Endodermal cell (in vitro differentiated cells): ENCODE measurements around the gene MAS1. TPM values are rescaled to one million over a fixed set of nuclear protein-coding genes. Genes with fewer than 3 reads are reported as not detected.

Experiments
- DNase-seq: peaks from one replicate; pipeline ENCODE4 v3.0.0-alpha.2; 2017
- H3K27ac ChIP-seq: 2 replicates; pipeline ENCODE4 v1.5.1; 2013; ENCODE audit warnings: mild to moderate bottlenecking, low read depth, low read length, moderate library complexity
- H3K27me3 ChIP-seq: 2 replicates; pipeline ENCODE4 v1.6.1; 2013; ENCODE audit warnings: mild to moderate bottlenecking, low read length, moderate library complexity; ENCODE audit not compliant: insufficient read depth, control insufficient read depth, poor library complexity, severe bottlenecking
- H3K36me3 ChIP-seq: 2 replicates; pipeline ENCODE4 v1.7.0; 2013; ENCODE audit warnings: mild to moderate bottlenecking, low read length, moderate library complexity; ENCODE audit not compliant: control insufficient read depth, insufficient read depth
- H3K4me1 ChIP-seq: one replicate; pipeline ENCODE4 v1.7.0; 2013; ENCODE audit warnings: low read length; ENCODE audit not compliant: control insufficient read depth, insufficient read depth
- H3K4me3 ChIP-seq: 2 replicates; pipeline ENCODE4 v1.5.1; 2013; ENCODE audit warnings: mild to moderate bottlenecking, low read length, moderate library complexity
- H3K9ac ChIP-seq: 2 replicates; pipeline ENCODE4 v1.6.1; 2013; ENCODE audit warnings: mild to moderate bottlenecking, low read length, moderate library complexity; ENCODE audit not compliant: poor library complexity, severe bottlenecking; ENCODE audit errors: extremely low read depth
- H3K9me3 ChIP-seq: 2 replicates; pipeline ENCODE4 v1.6.1; 2013; ENCODE audit warnings: mild to moderate bottlenecking, low read length, moderate library complexity; ENCODE audit not compliant: control insufficient read depth
- H3K27ac Mint-ChIP-seq: 2 replicates; pipeline ENCODE4 v1.8.0; 2020; ENCODE audit warnings: mixed read lengths
- H3K27me3 Mint-ChIP-seq: 2 replicates; pipeline ENCODE4 v1.8.0; 2021; ENCODE audit warnings: mild to moderate bottlenecking, mixed read lengths; ENCODE audit not compliant: insufficient read depth
- H3K36me3 Mint-ChIP-seq: 2 replicates; pipeline ENCODE4 v1.8.0; 2020; ENCODE audit warnings: low read depth, mixed read lengths
- H3K4me1 Mint-ChIP-seq: 2 replicates; pipeline ENCODE4 v1.8.0; 2020; ENCODE audit warnings: mixed read lengths
- H3K4me3 Mint-ChIP-seq: 2 replicates; pipeline ENCODE4 v1.8.0; 2020; ENCODE audit warnings: mild to moderate bottlenecking, moderate library complexity, mixed read lengths
- H3K9me3 Mint-ChIP-seq: 2 replicates; pipeline ENCODE4 v1.8.0; 2020; ENCODE audit warnings: mild to moderate bottlenecking, mixed read lengths
- CTCF ChIP-seq: fragments of 200-600 bp; sonication (generic); conservative IDR thresholded peaks from 2 replicates; pipeline ENCODE4 v1.5.0; 2021; ENCODE audit warnings: antibody characterized with exemption, mild to moderate bottlenecking
- WGBS, 2 experiments: methylation state at CpG; one replicate each; pipeline versions ENCODE4 v1.1.5 to v1.1.7; 2013; ENCODE audit warnings: missing lambda C conversion rate in 2 of 2, mixed read lengths in 1 of 2; ENCODE audit not compliant: insufficient coverage in 1 of 2, insufficient read length in 1 of 2; 5-methylcytosine and 5-hydroxymethylcytosine counted together
- total RNA-seq, 2 donors: library from RNA; stranded (reverse); fragmentation: NEBNext Ultra II Directional in 1 of 2; extraction: Animal tissue kit (Norgen Biotek cat#: 25700) in 1 of 2; gene quantifications; 2 replicates in 1 of 2; 3 replicates in 1 of 2; pipeline ENCODE4 v1.2.1, GENCODE V29; 2021

MAS1 gene
- total RNA-seq, 2 donors from 2014 or later = not detected

GRCh38 chr6:159908979-159909378 lies 18.2 kb downstream of the MAS1 start:
- no peaks in the 10 kb centered on the region for H3K36me3 Mint-ChIP-seq
- Histone ChIP-seq H3K4me1 (no peaks in the 10 kb centered on the region), H3K27ac (no peak overlapping the region), H3K27me3 (peaks cover 78% of the 10 kb centered on the region), H3K4me3 (no peak overlapping the region), H3K9ac (no peak overlapping the region), H3K36me3 (no peaks in the 10 kb centered on the region), H3K9me3 (peaks cover 4% of the 10 kb centered on the region)
- TF ChIP-seq CTCF = no peak
- no peak for DNase-seq
- no peaks in the 10 kb centered on the region for H3K9me3 Mint-ChIP-seq
- H3K27ac Mint-ChIP-seq = no peak overlapping the region
- WGBS, 2 experiments = 84 to 86% methylated on average over 4 of the region's 4 CpGs
- no peak overlapping the region for H3K4me3 Mint-ChIP-seq
- H3K27me3 Mint-ChIP-seq = peaks cover 59% of the 10 kb centered on the region
- peaks cover 14% of the 10 kb centered on the region for H3K4me1 Mint-ChIP-seq

DNA sequence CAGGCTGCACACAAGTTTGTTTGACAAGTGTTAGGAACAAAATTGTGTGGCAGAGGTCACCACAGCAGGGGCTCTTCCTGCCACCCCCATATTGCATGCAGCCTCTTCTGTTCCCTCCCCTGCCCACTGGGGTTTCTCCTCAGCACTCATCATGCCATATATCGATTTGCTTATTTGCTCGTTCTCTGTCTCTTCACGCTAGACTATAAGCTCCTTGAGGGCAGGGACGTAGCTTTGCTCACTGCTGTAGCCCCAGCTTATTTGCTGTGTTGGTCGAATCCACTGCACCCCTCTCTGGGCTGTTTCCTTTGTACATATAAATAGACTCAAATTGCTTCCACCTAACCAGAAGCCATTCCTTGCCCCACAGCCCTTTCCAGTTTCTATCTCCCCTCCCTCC lies 19.6 kb downstream of the MAS1 start:
- WGBS, 2 experiments = 92 to 94% methylated on average over 5 of the region's 5 CpGs
- peaks cover 64% of the 10 kb centered on the region for H3K27me3 ChIP-seq
- Mint-ChIP-seq H3K4me3 (no peak overlapping the region), H3K9me3 (no peaks in the 10 kb centered on the region), H3K27ac (no peak overlapping the region), H3K36me3 (no peaks in the 10 kb centered on the region), H3K4me1 (peaks cover 19% of the 10 kb centered on the region), H3K27me3 (peaks cover 59% of the 10 kb centered on the region)
- H3K4me1 ChIP-seq = no peaks in the 10 kb centered on the region
- no peaks in the 10 kb centered on the region for H3K36me3 ChIP-seq
- DNase-seq = no peak
- H3K9me3 ChIP-seq = peaks cover 4% of the 10 kb centered on the region
- no peak overlapping the region for H3K4me3 ChIP-seq
- no peak overlapping the region for H3K27ac ChIP-seq
- H3K9ac ChIP-seq = no peak overlapping the region
- TF ChIP-seq CTCF = no peak

DNA sequence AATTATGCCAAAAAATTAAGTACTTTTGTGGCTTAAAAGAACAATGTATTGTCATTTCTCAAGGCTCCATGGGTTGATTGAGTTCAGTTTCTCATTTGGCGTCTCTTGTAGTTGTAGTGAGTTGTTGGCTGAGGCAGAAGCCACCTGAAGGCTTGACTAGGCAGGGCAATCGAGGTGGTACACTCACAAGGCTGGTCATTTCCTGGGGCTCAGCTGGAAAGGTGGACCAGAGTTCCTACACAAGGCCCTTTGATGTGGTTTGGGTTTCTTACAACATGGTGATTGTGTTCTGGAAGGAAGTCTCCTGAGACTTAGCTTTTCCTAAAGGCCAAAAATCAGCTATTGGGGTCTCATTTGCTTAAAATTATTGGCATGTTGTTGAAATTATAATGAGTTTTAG lies 22.6 kb downstream of the MAS1 start:
- WGBS, 2 experiments = 82 to 92% methylated on average over 2 of the region's 2 CpGs

More for the DNA sequence above, 22.6 kb downstream of the MAS1 start:
- Histone ChIP-seq H3K9ac (no peak overlapping the region), H3K4me3 (no peak overlapping the region), H3K36me3 (no peaks in the 10 kb centered on the region), H3K4me1 (no peaks in the 10 kb centered on the region), H3K27ac (no peak overlapping the region), H3K27me3 (peaks cover 42% of the 10 kb centered on the region), H3K9me3 (no peaks in the 10 kb centered on the region)
- H3K27ac Mint-ChIP-seq = no peak overlapping the region
- H3K9me3 Mint-ChIP-seq = no peaks in the 10 kb centered on the region
- no peak for DNase-seq
- peaks cover 40% of the 10 kb centered on the region for H3K27me3 Mint-ChIP-seq
- no peaks in the 10 kb centered on the region for H3K36me3 Mint-ChIP-seq
- peaks cover 12% of the 10 kb centered on the region for H3K4me1 Mint-ChIP-seq
- no peak for TF ChIP-seq CTCF
- no peak overlapping the region for H3K4me3 Mint-ChIP-seq
